SKM-1 treated with dmso at 0.1 percent for 144 hours (cell line): ENCODE data around the gene RHOXF2.
A peak's percentile ranks its signal among the peaks of the same experiment; 100 is the strongest.
"Not testable (repeated sequence)": the region's sequence is repeated elsewhere in the genome, so short reads cannot be mapped to it uniquely, and the experiment has no call there.

Experiments
- DNase-seq: peaks from one replicate; lab custom pipeline; 2025; ENCODE audit not compliant: unreplicated experiment; lab: John Stamatoyannopoulos, UW

Gene RHOXF2

DNA sequence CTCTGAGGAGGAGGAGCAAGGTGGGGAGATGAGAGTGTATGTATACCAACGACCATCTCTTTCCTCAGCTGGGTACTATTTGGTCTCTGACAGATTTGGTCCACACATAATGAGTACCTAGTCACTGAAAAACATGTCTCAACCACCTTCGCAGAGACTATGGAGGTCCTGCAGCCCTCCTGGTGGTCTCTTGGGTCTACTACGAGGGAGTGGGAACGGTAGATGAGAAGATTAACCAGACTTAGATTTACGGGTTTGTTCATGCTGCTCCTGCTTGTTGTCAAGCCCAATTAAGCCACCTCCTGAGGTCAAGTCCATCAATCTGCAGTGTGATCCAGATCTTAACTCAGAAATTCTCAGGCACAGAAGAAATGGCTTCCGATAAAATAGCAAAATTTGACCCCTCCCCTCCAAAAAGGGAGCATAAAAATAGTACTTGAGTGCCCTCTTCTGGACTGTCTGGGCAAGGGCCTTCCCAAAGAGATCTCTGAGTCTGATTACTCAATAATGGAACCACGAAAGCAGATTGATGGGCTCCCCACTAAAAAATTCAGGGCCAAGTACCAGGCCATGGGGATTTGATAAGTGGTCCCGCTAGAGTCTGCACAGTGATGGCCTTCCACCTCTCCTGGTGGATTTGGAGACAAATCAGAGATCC is 38.3 kb downstream of the RHOXF2 start:
- DNase-seq: not testable (repeated sequence)

DNA sequence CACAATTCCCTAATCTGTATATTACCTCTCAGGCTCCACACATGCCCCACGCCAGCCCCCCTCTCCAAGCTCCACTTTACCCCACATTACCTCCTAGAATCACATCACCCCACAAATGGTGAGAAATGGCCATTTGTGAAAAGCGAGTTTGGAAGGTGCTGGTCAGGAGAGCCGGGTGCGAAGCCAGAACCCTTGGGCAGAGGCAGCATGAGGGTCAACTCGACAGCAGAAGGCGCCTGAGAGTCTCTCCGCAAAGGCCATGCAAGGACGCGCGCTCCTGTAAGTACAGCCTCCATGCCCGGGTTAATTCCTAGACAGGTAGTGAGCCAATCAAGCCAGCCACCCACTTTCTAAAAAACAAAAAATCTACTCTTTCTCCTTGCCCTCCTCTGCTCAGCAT is 42.4 kb downstream of the RHOXF2 start:
- DNase-seq: no peak

DNA sequence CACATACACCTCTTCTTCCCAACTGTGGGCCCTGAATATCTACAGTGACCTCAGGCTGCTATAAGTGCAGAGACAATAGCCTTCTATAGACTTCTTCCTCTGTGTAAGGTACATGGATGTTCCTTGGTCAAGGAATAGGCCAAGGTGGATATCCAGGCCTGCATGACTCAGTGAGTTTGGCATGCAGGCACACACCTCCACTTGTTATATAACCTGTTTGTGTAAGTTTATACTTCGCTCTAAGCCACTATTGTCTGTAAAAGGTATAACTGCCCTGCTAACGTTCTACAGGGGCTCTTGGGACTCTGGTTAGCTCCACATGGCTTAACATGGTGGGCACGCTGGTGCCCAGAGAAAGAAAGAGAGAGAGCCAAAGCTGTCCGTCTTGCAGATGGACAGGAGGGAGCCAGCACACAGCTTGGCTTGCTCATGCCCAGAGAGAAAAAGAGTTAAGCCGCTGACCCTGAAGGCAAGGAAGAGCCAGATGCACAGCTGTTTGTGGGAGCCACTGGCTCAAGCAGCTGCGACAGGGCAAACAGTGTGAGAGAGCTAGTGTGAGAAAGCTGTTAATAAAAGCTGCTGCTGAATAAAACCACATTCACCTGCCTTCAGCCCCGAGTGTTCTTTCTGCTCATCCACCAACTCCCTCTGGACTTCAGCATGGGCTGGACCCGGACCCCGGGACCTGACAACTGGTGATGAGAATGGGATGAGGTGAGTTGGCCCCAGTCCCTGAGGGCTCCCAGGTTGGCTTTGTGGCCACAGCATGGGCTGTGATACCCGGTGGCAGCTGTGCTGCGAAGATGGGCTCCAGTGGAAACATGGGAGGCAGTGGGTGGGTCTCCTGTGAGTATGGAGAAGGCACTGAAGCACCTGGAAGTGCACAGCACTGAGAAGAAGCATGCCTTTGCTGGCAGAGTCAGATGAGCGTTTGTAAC is 47.7 kb downstream of the RHOXF2 start:
- DNase-seq: no peak

DNA sequence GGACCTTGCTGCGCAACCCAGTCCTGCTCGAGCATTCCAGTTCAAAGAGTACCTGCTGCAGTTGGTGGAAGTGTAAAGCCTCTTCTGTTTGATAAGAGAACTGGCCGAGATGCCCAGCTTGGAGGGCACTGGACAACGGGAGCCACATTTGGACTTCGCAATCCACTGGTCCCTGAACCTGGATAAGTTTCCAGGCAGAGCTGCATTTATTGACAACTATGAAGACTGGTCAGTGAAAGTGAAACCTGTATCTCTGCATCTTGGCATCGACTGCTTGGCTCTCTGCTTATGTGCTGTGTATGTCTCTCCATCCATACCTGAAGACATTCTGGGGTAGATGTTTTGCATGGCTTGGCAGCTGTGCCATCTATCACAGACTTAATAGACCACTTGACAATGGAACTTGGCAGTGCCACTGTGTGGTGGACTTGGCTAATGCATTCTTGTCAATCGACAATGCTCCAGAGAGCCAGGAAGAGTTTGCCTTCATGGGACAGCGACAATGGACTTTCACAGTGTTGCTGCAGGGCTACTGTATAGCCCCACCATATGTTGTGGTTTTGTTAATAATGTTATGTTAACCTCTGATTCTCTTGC is 48.7 kb downstream of the RHOXF2 start:
- DNase-seq: no peak

DNA sequence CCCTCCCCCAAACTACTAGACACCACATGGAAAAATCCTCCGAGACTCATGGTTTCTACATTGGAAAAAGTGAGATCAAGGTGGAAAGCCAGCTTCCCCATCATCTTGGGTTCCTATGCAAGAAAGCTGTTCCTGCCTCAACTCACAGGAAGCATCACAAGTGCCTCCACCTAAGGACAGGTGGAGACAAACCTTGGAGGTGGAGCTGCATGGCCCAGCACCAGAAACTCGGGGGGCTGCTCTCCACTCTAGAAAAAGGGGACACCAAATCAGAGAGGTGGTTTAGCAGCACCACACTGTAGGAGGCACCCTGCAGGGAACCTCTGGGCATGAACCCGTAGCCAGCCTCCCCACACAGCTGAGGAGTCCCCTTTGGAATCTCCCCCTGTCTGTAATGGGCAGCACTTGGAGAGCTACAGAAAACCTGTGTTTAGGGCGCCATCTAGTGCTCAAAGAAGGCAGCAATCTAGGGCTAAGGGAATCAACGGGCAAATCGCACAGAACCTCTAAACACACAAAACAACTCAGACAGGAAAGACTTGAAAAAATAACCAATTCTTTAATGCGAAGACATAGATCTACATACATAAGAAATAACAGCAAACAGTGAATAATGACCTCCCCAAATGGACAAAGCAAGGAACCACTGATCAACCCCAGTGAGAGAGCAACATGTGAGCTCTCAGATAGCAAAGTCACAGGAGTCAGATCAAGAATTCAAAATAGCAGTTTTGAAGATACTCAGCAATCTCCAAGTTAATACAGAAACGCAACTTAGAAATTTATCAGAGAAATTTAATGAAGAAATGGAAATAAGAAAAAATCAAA is 55.2 kb downstream of the RHOXF2 start:
- DNase-seq: peak; percentile 17
